ENCODE data around the gene KIR3DL2. TPM values are rescaled to one million over a fixed set of nuclear protein-coding genes. Genes with fewer than 3 reads are reported as not detected.

KIR3DL2 gene
- polyA plus RNA-seq, 1 donor from 2014 or later = not detected

GRCh38 chr19:54883228-54883627 lies 33.0 kb downstream of the KIR3DL2 start:
- Histone ChIP-seq H3K9me2 (ENCODE audit: insufficient read depth, low read length) (no peaks in the 10 kb centered on the region), H3K27me3 (ENCODE audit: insufficient read depth, low read depth, low read length) (no peaks in the 10 kb centered on the region)

GRCh38 chr19:54888239-54888638 lies 38.0 kb downstream of the KIR3DL2 start:
- no peak overlapping the region for H3K4me2 ChIP-seq (ENCODE audit: low read length)

More at GRCh38 chr19:54883228-54883627, 33.0 kb downstream of the KIR3DL2 start:
- no peak overlapping the region for H3K9ac ChIP-seq (ENCODE audit: low read length)
- TF ChIP-seq EZH2 (IDR thresholded peaks at IDR 0.05; ENCODE audit: borderline replicate concordance, insufficient read depth, low read length, poor library complexity, severe bottlenecking) (no peak), MXI1 (conservative IDR thresholded peaks at IDR 0.05; ENCODE audit: poor library complexity, severe bottlenecking) (no peak), REST (IDR thresholded peaks at IDR 0.05; ENCODE audit: borderline replicate concordance) (no peak), RAD21 (conservative IDR thresholded peaks at IDR 0.05) (no peak)
- no peak overlapping the region for H3K4me2 ChIP-seq (ENCODE audit: low read length)
- no peak overlapping the region for H3K27ac ChIP-seq (ENCODE audit: low read length)
- H2AFZ ChIP-seq (ENCODE audit: low read depth, low read length) = no peak overlapping the region
- H3K36me3 ChIP-seq (ENCODE audit: insufficient read depth, low read length) = no peaks in the 10 kb centered on the region
- no peaks in the 10 kb centered on the region for H3K79me2 ChIP-seq (replicated peaks; ENCODE audit: insufficient read depth, low read length)
- no peaks in the 10 kb centered on the region for H3F3A ChIP-seq (ENCODE audit: insufficient read depth, low read length, poor library complexity, severe bottlenecking)
- no peaks in the 10 kb centered on the region for H4K20me1 ChIP-seq (ENCODE audit: insufficient read depth)
- H3K9me3 ChIP-seq (ENCODE audit: low read length) = no peaks in the 10 kb centered on the region
- no peak overlapping the region for H3K4me3 ChIP-seq (ENCODE audit: low read length)

More at GRCh38 chr19:54888239-54888638, 38.0 kb downstream of the KIR3DL2 start:
- Histone ChIP-seq H3K79me2 (replicated peaks; ENCODE audit: insufficient read depth, low read length) (no peaks in the 10 kb centered on the region), H3K27ac (ENCODE audit: low read length) (no peak overlapping the region), H4K20me1 (ENCODE audit: insufficient read depth) (no peaks in the 10 kb centered on the region), H3F3A (ENCODE audit: insufficient read depth, low read length, poor library complexity, severe bottlenecking) (no peaks in the 10 kb centered on the region), H3K9me2 (ENCODE audit: insufficient read depth, low read length) (no peaks in the 10 kb centered on the region), H3K27me3 (ENCODE audit: insufficient read depth, low read depth, low read length) (no peaks in the 10 kb centered on the region), H3K4me3 (ENCODE audit: low read length) (no peak overlapping the region), H3K9me3 (ENCODE audit: low read length) (no peaks in the 10 kb centered on the region), H3K36me3 (ENCODE audit: insufficient read depth, low read length) (no peaks in the 10 kb centered on the region), H2AFZ (ENCODE audit: low read depth, low read length) (no peak overlapping the region), H3K9ac (ENCODE audit: low read length) (no peak overlapping the region)
- TF ChIP-seq MXI1 (conservative IDR thresholded peaks at IDR 0.05; ENCODE audit: poor library complexity, severe bottlenecking) = no peak
- no peak for TF ChIP-seq EZH2 (IDR thresholded peaks at IDR 0.05; ENCODE audit: borderline replicate concordance, insufficient read depth, low read length, poor library complexity, severe bottlenecking)
- TF ChIP-seq CTCF (IDR thresholded peaks at IDR 0.05; ENCODE audit: poor library complexity, severe bottlenecking) = no peak
- TF ChIP-seq SMC3 (conservative IDR thresholded peaks at IDR 0.05; ENCODE audit: poor library complexity) = no peak

Measured in neural cell (in vitro differentiated cells).